ENCODE data around the gene AVPR1B.

DNA sequence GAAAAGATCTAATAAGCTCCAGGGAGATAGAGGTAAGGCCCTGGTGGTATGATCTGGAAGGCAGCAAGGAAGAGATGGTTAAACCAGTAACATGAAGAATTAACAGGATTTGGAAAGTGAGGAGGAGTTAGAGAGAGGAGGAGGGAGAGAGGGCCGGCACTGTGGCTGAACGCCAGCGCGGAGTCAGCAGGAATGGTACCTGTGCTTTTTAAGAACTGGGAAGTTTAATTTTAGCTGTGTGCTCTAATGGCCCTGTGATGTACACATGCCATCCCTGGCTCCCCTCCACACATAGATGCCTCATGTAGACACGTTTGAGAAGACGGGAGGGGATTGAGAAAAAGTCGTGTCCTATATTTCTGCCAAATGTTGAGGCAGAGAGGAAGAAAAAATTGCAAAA is 13.8 kb upstream of the AVPR1B start:
- TF ChIP-seq ZNF431 (CRISPR knock-in tag; IDR thresholded peaks at IDR 0.05; ENCODE audit: borderline replicate concordance, low read depth) (no peak), ZNF329 (CRISPR knock-in tag; IDR thresholded peaks at IDR 0.05; ENCODE audit: low read depth) (no peak), CTCF (CRISPR knock-in tag; IDR thresholded peaks at IDR 0.05) (no peak)
